HG03442 (cell line): ENCODE data around the gene VARS1.
"Not testable (repeated sequence)": the region's sequence is repeated elsewhere in the genome, so short reads cannot be mapped to it uniquely, and the experiment has no call there.

Experiments used
- ATAC-seq: cut with Tn5 transposase; IDR thresholded peaks from one replicate; pipeline ENCODE4 v1.9.1; 2021; ENCODE audit warnings: mild to moderate bottlenecking, moderate library complexity; ENCODE audit not compliant: unreplicated experiment

The VARS1 gene

DNA sequence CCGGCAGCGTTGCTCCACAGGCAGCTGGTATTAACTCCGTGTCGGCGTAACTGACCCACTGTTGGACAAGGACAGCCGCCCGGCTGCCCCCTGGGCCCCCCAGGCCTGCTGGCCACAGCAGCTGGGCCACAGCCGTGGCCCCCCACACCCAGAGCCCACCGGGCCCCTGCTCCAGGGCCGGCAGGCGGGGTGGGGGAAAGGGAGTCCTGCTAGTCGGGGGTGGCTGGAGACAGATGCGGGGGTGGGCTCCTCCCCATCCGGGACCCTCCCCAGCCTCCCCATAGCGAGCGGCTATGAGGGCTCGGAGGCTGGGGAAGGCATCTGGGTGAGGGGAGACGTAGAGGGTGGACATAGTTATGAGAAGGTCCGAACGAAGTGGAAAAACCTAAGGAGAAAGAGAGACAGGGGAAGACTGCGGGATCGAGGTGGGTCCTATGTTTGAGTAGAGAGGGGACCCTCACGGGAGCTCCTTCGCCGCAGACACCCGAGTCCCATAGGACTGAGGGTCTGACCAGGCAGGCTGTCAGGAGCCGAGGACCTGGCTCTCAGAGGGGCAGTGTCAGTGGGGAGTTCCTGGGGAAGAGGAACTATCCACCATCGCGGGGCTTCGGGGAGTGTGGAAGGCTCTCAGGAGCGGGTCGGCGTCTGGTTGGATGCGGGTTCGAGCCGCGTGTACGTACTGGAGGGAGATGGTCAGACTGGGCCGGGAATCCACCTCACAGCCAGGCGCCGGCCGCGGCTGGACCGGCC is 511 bp downstream of the VARS1 start:
- peak; percentile 14 for ATAC-seq

DNA sequence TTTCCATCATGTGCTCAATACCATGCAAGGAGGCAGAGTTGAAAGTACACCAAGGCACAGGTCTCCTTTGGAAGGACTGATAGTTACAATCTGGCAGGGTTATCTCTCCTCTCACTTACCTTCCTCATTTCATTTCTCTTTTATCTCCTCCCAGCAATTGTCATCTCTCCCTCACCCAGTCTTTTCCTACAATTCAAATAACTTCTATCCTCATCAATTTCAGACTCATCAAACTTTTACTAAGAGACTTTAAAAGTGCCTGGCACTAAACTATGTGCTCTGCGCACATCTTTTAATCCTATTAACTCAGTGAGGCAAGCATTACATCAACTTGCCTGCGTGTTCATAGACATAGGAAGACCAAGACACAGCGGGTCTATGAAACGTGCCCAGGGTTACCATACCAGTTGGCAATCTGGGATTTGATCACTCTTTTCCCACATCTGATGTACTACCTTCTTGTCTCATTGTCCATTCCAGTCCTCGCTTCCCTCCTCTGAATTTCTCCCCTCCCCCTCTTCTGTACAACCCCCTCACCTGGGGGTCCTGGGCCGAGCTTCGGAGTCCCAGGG is 1.2 kb downstream of the VARS1 start:
- ATAC-seq: no peak

DNA sequence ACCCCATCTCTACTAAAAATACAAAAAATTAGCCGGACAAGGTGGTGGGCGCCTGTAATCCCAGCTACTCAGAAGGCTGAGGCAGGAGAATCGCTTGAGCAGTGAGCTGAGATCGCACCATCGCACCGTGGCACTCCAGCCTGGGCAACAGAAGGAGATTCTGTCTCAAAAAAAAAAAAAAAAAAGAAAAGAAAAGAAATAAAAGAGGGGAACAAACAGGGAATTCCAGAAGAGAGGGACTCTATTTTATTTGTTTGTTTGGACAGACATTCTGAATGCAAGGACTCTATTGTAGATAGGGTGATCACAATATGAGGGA is 1.7 kb downstream of the VARS1 start:
- not testable (repeated sequence) for ATAC-seq

GRCh38 chr6:31792761-31793171 is 2.8 kb downstream of the VARS1 start:
- ATAC-seq: no peak

DNA sequence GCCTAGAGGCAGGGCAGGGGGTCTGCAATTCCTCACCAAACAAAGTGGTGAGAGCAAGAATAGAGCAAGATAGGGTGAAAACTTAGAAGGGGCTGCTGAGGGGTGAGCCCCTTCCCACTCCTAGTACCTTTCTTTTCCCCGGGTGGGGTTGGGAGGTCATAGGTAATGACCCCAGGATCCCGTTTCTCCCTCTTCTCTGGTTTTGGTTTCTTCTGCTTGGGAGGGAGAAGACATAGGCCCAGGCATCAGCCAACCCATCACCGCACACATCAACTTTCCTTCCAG is 3.5 kb downstream of the VARS1 start:
- no peak for ATAC-seq

- no peak for ATAC-seq
Measured at GRCh38 chr6:31791324-31792089, 4.0 kb downstream of the VARS1 start.

- ATAC-seq: no peak
Measured at GRCh38 chr6:31785475-31785874, 10.1 kb downstream of the VARS1 start.

DNA sequence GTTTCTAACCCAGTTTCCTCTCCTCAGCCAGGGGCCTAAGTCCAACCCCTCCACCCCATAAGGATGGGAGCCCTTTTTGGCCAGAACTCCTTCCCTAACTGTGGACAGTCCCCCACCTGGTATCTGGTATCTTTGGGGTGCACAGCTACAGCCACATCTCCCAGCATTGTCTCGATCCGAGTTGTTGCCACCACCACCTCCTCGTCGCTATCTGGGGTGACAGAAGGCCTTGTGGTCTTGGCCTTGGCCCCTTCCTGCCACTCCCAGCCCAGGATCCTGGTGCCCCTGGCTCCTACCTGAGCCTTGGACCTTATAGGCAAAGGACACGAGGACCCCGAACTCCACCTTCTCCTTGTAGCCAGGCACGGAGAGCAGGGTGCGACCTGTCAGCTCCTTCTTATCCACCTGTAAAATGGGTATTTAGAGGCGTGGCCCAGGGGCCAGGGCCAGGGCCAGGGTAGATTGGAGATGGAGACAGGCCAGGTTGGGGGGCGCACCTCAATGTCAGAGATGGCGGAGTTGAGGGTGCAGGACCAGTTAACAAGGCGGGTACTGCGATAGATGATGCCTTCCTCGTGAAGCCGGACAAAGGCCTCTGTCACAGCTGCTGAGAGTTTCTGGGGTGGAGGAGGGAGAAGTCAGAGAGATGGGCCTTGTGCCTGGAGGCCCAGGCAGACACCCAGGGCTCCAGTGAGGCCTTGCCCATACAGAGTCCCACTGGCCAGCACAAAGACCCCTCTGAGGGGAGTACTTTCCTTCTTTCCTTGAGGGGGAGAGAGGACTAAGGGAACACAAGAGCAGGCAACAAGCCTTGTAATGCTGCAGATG is 11.2 kb downstream of the VARS1 start:
- no peak for ATAC-seq

GRCh38 chr6:31782126-31782855 is 13.3 kb downstream of the VARS1 start:
- ATAC-seq: no peak

DNA sequence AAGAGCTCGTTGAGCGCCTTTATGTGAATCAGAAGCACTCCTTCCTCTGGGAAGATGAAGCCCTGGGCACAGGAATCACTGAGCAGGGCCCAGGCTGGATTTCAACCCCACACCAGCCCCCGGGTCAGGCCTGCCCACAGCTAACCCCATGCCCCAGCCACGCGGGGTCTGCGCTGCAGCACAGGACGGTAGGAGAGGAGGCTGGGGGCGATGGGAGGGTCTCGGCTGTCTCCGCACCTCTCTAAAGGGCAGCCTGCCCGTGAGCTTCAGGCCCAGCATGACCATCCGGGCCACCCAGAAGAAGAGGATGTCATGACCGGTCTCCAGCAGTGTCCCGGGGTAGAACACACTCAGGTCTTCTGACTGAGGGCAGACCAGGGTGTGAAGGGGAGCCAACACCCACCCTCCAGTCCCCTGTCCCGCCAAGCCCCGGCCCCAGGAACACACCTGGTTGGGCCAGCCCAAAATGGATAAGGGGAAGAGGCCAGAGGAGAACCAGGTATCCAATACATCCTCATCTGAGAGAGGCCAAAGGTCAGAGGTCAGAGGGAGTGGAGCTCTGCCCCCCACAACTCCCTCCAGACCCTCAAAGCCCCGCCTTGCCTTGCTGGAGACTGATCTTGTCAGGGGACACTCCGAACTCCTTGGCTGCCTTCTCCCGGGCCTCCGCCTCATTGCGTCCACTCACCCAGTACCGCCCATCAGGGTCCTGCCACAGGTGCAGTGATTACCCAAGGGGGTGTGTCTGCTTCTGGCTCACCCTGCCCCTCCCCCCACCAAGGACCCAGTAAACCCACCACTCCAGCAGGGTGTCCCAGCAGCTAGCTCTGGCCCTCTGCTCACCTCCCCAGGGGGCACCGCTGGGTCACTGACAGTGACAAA is 14.1 kb downstream of the VARS1 start:
- ATAC-seq: no peak

DNA sequence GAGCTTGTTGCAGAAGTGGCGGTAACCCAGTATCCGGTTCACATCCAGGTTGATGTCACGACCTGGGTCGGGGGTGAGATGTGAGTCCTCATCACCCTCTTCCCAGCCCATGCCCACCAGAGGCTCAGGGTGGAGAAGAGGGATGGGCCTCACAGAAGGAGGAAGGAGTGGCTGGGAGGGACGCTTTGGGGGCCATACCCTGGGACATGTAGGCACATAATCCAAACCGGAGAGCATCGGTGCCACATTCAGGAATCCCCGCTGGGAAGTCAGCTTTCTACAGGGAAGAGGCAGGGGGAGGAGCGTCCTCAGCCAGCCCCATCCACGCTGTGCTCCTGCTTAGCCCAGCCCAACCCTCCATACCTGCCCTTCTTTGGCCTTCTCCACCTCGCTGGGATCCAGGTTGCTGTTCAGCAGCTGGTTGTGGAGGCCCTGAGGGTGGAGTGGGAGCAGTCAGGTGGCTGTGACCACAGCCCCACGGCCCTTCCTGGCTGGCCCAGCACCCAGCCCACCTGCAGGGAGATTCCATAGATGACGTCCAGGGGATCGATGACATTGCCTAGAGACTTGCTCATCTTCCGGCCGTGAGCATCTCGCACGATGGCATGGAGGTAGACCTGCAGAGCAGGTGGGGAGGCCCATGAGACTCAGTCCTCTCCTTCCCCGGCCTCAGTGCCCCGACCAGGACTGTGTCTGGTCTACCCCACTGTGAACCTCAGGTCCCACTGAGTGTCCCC is 14.9 kb downstream of the VARS1 start:
- no peak for ATAC-seq

GRCh38 chr6:31779908-31780307 is 15.6 kb downstream of the VARS1 start:
- no peak for ATAC-seq

- no peak for ATAC-seq
Measured at GRCh38 chr6:31778999-31779885, 16.3 kb downstream of the VARS1 start.

- ATAC-seq: no peak
Measured at GRCh38 chr6:31778193-31778592, 17.4 kb downstream of the VARS1 start.

DNA sequence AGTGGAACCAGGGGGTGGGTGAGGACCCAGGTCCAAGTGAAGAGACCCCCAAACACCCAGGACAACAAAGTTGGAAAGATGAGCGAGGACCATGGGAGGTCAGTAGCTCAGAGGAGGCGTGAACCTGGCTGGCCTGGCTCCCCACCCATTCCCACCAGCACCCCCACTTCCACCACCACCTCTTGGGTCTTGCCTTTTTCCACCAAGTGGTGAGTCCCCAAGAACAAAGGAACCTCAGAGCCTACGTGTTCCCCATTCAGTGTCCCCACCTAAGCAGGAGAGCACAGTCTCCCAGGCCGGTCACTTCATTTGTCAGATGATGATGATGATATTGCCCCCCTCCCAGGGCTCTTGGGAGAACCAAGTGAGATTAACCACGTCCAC is 17.9 kb downstream of the VARS1 start:
- ATAC-seq: no peak

GRCh38 chr6:31776989-31777666 is 18.4 kb downstream of the VARS1 start, which contains the start of gene VWA7:
VWA7 (minus strand) TSS chr6:31777328; CDS start chr6:31776779, 549 bp downstream.
- ATAC-seq: peak; percentile 74

DNA sequence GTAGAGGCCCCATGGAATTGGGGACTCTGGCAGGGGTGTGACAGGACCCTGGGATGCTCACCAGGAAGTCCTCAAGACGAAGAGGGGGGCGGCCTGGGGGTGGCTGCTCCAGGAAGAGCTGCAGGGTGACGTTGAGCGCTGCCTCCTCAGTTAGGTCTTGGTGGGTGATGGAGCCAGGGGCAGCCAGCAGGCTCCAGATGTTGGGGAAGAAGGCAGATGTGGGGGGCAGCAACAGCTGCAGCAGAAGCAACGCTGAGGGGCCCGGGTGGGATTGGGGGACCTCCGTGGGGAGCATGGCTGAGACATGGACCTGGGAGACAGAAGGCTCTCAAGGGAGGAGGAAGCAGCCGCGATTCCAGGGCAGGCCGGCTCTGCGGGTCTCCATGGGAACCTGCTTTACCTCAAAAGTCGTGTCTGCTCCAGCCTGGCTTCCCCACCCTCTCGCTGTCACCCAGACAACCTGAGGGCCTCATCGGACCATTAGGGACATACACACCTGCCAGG is 19.0 kb downstream of the VARS1 start:
- no peak for ATAC-seq
